A549 (cell line): ENCODE data around the gene TNP2. TPM values are rescaled to one million over a fixed set of nuclear protein-coding genes. Genes with fewer than 3 reads are reported as not detected.
"Not testable (repeated sequence)": the region's sequence is repeated elsewhere in the genome, so short reads cannot be mapped to it uniquely, and the experiment has no call there.

Experiments
- ATAC-seq, 2 experiments: fragments of 200-7000 bp in 1 of 2; fragments of >200 bp in 1 of 2; cut with Nextera tagmentation in 1 of 2; cut with Tn5 transposase in 1 of 2; 3 replicates each; pipeline versions ENCODE4 v1.8.0 to v1.9.1; 2018 to 2020; ENCODE audit warnings: mild to moderate bottlenecking in 1 of 2, moderate library complexity in 1 of 2
- CTCF ChIA-PET: fragments of 300-600 bp; sonication (Branson Sonifier 250); formaldehyde crosslinking; extraction: SDS; loops from one replicate; lab custom pipeline; 2021; ENCODE audit warnings: antibody characterized with exemption, inconsistent platforms; lab: Yijun Ruan, JAX
- POLR2A ChIA-PET: fragments of 350-600 bp; formaldehyde crosslinking; extraction: SDS; loops from one replicate; lab custom pipeline; 2021; ENCODE audit warnings: antibody characterized with exemption, inconsistent platforms; lab: Yijun Ruan, JAX
- DNase-seq, 2 experiments: peaks; one replicate each; pipeline versions ENCODE4 v3.0.0 to v3.0.0-alpha.2; 2011 to 2016; ENCODE audit warnings: low read depth in 1 of 2, low spot score in 1 of 2
- FAIRE-seq: peaks from 2 replicates; lab custom pipeline; 2011; peaks lifted over from hg19 to GRCh38; lab: Jason Lieb, UNC
- H3K27ac ChIP-seq, 2 experiments: fragments of >200 bp; sonication (Bioruptor Twin); formaldehyde crosslinking; 3 replicates each; pipeline ENCODE4 v1.5.1; 2016 to 2017
- H3K4me1 ChIP-seq: fragments of >200 bp; sonication (Bioruptor Twin); formaldehyde crosslinking; 3 replicates; pipeline ENCODE4 v1.6.1; 2016
- H3K4me2 ChIP-seq: fragments of >200 bp; sonication (Bioruptor Twin); formaldehyde crosslinking; 3 replicates; pipeline ENCODE4 v1.6.1; 2016
- H3K4me3 ChIP-seq: fragments of >200 bp; sonication (Bioruptor Twin); formaldehyde crosslinking; 3 replicates; pipeline ENCODE4 v1.5.1; 2016
- H3K9me3 ChIP-seq: fragments of >200 bp; sonication (Bioruptor Twin); formaldehyde crosslinking; 3 replicates; pipeline ENCODE4 v1.6.1; 2016
- CBX8 ChIP-seq: fragments of 200-600 bp; sonication (generic); IDR thresholded peaks from 2 replicates; pipeline ENCODE4 v1.6.1; 2016
- CTCF ChIP-seq: fragments of >200 bp; sonication (Bioruptor Twin); formaldehyde crosslinking; IDR thresholded peaks from 3 replicates; pipeline ENCODE4 v1.5.1; 2016
- EHF ChIP-seq: fragments of 250-450 bp; sonication (Bioruptor Pico); IDR thresholded peaks from 2 replicates; pipeline ENCODE4 v1.5.0; 2020; ENCODE audit warnings: mild to moderate bottlenecking
- EHMT2 ChIP-seq: fragments of 200-600 bp; sonication (generic); IDR thresholded peaks from 2 replicates; pipeline ENCODE4 v1.6.1; 2016; ENCODE audit warnings: antibody characterized with exemption, low read depth, mild to moderate bottlenecking, moderate library complexity
- EP300 ChIP-seq, 2 experiments: fragments of >200 bp; sonication (Bioruptor Twin); formaldehyde crosslinking; IDR thresholded peaks; 2 replicates in 1 of 2; 3 replicates in 1 of 2; pipeline ENCODE4 v1.6.1; 2016 to 2017
- GATA3 ChIP-seq: IDR thresholded peaks from 2 replicates; pipeline ENCODE4 v1.6.1; 2012; ENCODE audit warnings: borderline replicate concordance
- HDAC2 ChIP-seq: fragments of 200-600 bp; sonication (generic); IDR thresholded peaks from 2 replicates; pipeline ENCODE4 v1.6.1; 2016
- HOXB5 ChIP-seq: fragments of 250-450 bp; sonication (Bioruptor Pico); IDR thresholded peaks from 2 replicates; pipeline ENCODE4 v1.5.0; 2020; ENCODE audit warnings: mild to moderate bottlenecking, moderate library complexity
- KDM5A ChIP-seq: fragments of 200-600 bp; sonication (generic); IDR thresholded peaks from 2 replicates; pipeline ENCODE4 v1.6.1; 2016; ENCODE audit warnings: antibody characterized with exemption, mild to moderate bottlenecking
- MAZ ChIP-seq: fragments of 150-350 bp; IDR thresholded peaks from 2 replicates; pipeline ENCODE4 v1.6.1; 2014; ENCODE audit warnings: antibody characterized with exemption, low read depth, low read length, borderline replicate concordance
- MYC ChIP-seq: IDR thresholded peaks from 2 replicates; pipeline ENCODE4 v1.6.1; 2012; ENCODE audit warnings: mild to moderate bottlenecking, inconsistent platforms, low read length, improper control_type of control experiment, borderline replicate concordance
- NPAS2 ChIP-seq: fragments of 250-450 bp; sonication (Bioruptor Pico); IDR thresholded peaks from 2 replicates; pipeline ENCODE4 v1.8.0; 2022; ENCODE audit warnings: mild to moderate bottlenecking, moderate library complexity, borderline replicate concordance
- PHF8 ChIP-seq: fragments of 200-600 bp; sonication (generic); IDR thresholded peaks from 2 replicates; pipeline ENCODE4 v1.6.1; 2016; ENCODE audit warnings: low read depth, mild to moderate bottlenecking, antibody characterized with exemption, moderate library complexity, borderline replicate concordance
- POLR2A ChIP-seq: IDR thresholded peaks from 2 replicates; pipeline ENCODE4 v1.6.1; 2012; ENCODE audit warnings: mild to moderate bottlenecking, low read length
- RCOR1 ChIP-seq: fragments of 150-350 bp; IDR thresholded peaks from 2 replicates; pipeline ENCODE4 v1.6.1; 2014; ENCODE audit warnings: antibody characterized with exemption, low read length, low read depth
- REST ChIP-seq: fragments of 200-600 bp; sonication (generic); IDR thresholded peaks from 2 replicates; pipeline ENCODE4 v1.6.1; 2016; ENCODE audit warnings: antibody characterized with exemption, mild to moderate bottlenecking, moderate library complexity
- SMC3 ChIP-seq: fragments of >200 bp; sonication (Bioruptor Twin); formaldehyde crosslinking; IDR thresholded peaks from 3 replicates; pipeline ENCODE4 v1.6.1; 2018; ENCODE audit warnings: inconsistent platforms
- TFCP2L1 ChIP-seq: fragments of 250-450 bp; sonication (Bioruptor Pico); IDR thresholded peaks from 2 replicates; pipeline ENCODE4 v1.5.0; 2021; ENCODE audit warnings: mild to moderate bottlenecking
- TP53 ChIP-seq: fragments of 250-450 bp; sonication (Bioruptor Pico); IDR thresholded peaks from 2 replicates; pipeline ENCODE4 v1.5.0; 2021; ENCODE audit warnings: mild to moderate bottlenecking, moderate library complexity
- ZC3H11A ChIP-seq: fragments of 450-650 bp; IDR thresholded peaks from 2 replicates; pipeline ENCODE4 v1.6.1; 2014; ENCODE audit warnings: antibody characterized with exemption, mild to moderate bottlenecking
- ZSCAN20 ChIP-seq: fragments of 250-450 bp; sonication (Bioruptor Pico); IDR thresholded peaks from 2 replicates; pipeline ENCODE4 v1.8.0; 2022; ENCODE audit warnings: mild to moderate bottlenecking, moderate library complexity
- WGBS: methylation state at CpG from one replicate; pipeline ENCODE4 v1.1.6; 2017; ENCODE audit errors: missing lambda C conversion rate; 5-methylcytosine and 5-hydroxymethylcytosine counted together
- polyA plus RNA-seq, 4 experiments: library from polyadenylated mRNA; depleted of rRNA in 3 of 4; stranded (reverse); fragments of >200 nt; fragmentation: RNase III in 1 of 4; extraction: RNeasy Plus Mini Kit Qiagen cat#74134 plus additional on column Dnase treatment in 1 of 4; gene quantifications; 2 replicates in 3 of 4; 3 replicates in 1 of 4; pipeline ENCODE4 v1.2.3, GENCODE V29; 2011 to 2017

Gene TNP2
- polyA plus RNA-seq, 2 of the 4 experiments (the other 2 are of a cell fraction) = not detected

GRCh38 chr16:11224096-11224893, 44.8 kb downstream of the TNP2 start:
- no peak for DNase-seq

GRCh38 chr16:11220507-11220906, 48.6 kb downstream of the TNP2 start:
- FAIRE-seq, H3K4me3 ChIP-seq, POLR2A ChIA-PET, H3K4me2 ChIP-seq, H3K27ac ChIP-seq, H3K4me1 ChIP-seq, DNase-seq, ATAC-seq: not testable (repeated sequence)
- CTCF ChIA-PET = interaction anchor here (1.2 to 1.6 kb wide), 2 partner anchors 15 to 256 kb away, joined by 4 read pairs; no protein-coding TSS in a partner anchor
- WGBS = 61% methylated on average over 2 of the region's 2 CpGs
- peaks cover 23% of the 10 kb centered on the region for H3K9me3 ChIP-seq

More at GRCh38 chr16:11224096-11224893, 44.8 kb downstream of the TNP2 start:
- Histone ChIP-seq H3K27ac (peak overlapping the region in 1 of 2 experiments; percentile 28; a peak in 1 of 6 replicates), H3K4me2 (no peak overlapping the region), H3K4me1 (no peaks in the 10 kb centered on the region), H3K4me3 (no peak overlapping the region), H3K9me3 (peaks cover 2% of the 10 kb centered on the region; the same call in 1 of the 3 replicates)
- CTCF ChIA-PET = no interaction called here
- TF ChIP-seq EHF (CRISPR knock-in tag) = no peak
- TF ChIP-seq EHMT2 = no peak
- no peak for TF ChIP-seq ZC3H11A
- no peak for TF ChIP-seq MYC
- no peak for TF ChIP-seq EP300 (IDR thresholded peaks at IDR 0.05)
- TF ChIP-seq TP53 = no peak
- no peak for TF ChIP-seq CTCF
- TF ChIP-seq MAZ = no peak
- TF ChIP-seq NPAS2 (CRISPR knock-in tag) = no peak
- ATAC-seq = peak; percentile 35 to 38; a peak in 4 of 6 replicates
- FAIRE-seq = no peak
- 80% methylated on average over 17 of the region's 24 CpGs for WGBS
- POLR2A ChIA-PET = no interaction called here

GRCh38 chr16:11219178-11219577, 49.9 kb downstream of the TNP2 start:
- ATAC-seq (no peak), DNase-seq (no peak), FAIRE-seq (no peak)
- no peaks in the 10 kb centered on the region for H3K4me1 ChIP-seq
- H3K9me3 ChIP-seq = peaks cover 23% of the 10 kb centered on the region
- CTCF ChIA-PET = interaction anchor here (0.6 to 2.1 kb wide), 5 partner anchors 8 to 146 kb away, joined by 3 to 8 read pairs (median 4); partner anchors contain the start of gene SOCS1
- no peak overlapping the region for H3K4me2 ChIP-seq
- POLR2A ChIA-PET = interaction anchor here (1.1 kb wide), 1 partner anchor 37 kb away, joined by 4 read pairs; the partner anchor contains the start of gene SOCS1
- no peak for TF ChIP-seq HDAC2
- no peak for TF ChIP-seq SMC3
- TF ChIP-seq KDM5A = no peak
- TF ChIP-seq MYC = no peak
- no peak for TF ChIP-seq ZSCAN20 (CRISPR knock-in tag)
- TF ChIP-seq POLR2A = no peak
- TF ChIP-seq PHF8 = no peak
- TF ChIP-seq GATA3 = no peak
- no peak for TF ChIP-seq HOXB5 (CRISPR knock-in tag)
- no peak for TF ChIP-seq RCOR1
- no peak for TF ChIP-seq CBX8
- no peak for TF ChIP-seq TFCP2L1 (CRISPR knock-in tag)
- TF ChIP-seq REST = no peak
- TF ChIP-seq EHMT2 = no peak
- TF ChIP-seq, all 56 proteins: peak for 0
- 61% methylated on average over 4 of the region's 4 CpGs for WGBS
- Histone ChIP-seq H3K27ac (no peak overlapping the region), H3K4me3 (no peak overlapping the region)
